Measurements from ENCODE around the gene GATA5.

GATA5 gene

GRCh38 chr20:62474604-62475026 is 1.2 kb downstream of the GATA5 start:
- H2AFZ ChIP-seq (ENCODE audit: low read depth, low read length, severe bottlenecking): no peak overlapping the region

GRCh38 chr20:62473717-62474603 is 1.8 kb downstream of the GATA5 start:
- Histone ChIP-seq H3K4me2 (ENCODE audit: low read depth, low read length, poor library complexity, severe bottlenecking) (no peak overlapping the region), H3K27ac (ENCODE audit: low read depth, low read length) (no peak overlapping the region), H3F3A (ENCODE audit: insufficient read depth) (no peaks in the 10 kb centered on the region), H4K20me1 (ENCODE audit: low read depth, low read length) (no peaks in the 10 kb centered on the region), H3K79me2 (ENCODE audit: insufficient read depth, low read length) (no peaks in the 10 kb centered on the region), H3K9ac (ENCODE audit: low read length) (no peak overlapping the region), H2AFZ (ENCODE audit: low read depth, low read length, severe bottlenecking) (no peak overlapping the region), H3K36me3 (ENCODE audit: low read length) (no peaks in the 10 kb centered on the region), H3K9me2 (replicated peaks; ENCODE audit: insufficient read depth, low read length) (no peaks in the 10 kb centered on the region), H3K27me3 (ENCODE audit: low read length) (no peaks in the 10 kb centered on the region), H3K9me3 (ENCODE audit: insufficient read depth, low read length) (no peaks in the 10 kb centered on the region), H3K4me3 (ENCODE audit: insufficient read depth, low read length, poor library complexity, severe bottlenecking) (no peak overlapping the region)
- TF ChIP-seq CTCF (IDR thresholded peaks at IDR 0.05; ENCODE audit: insufficient read depth, low read length, poor library complexity, severe bottlenecking) (no peak), EZH2phosphoT487 (conservative IDR thresholded peaks at IDR 0.05; ENCODE audit: low read length) (no peak)

More at GRCh38 chr20:62474604-62475026, 1.2 kb downstream of the GATA5 start:
- no peaks in the 10 kb centered on the region for H3K9me3 ChIP-seq (ENCODE audit: insufficient read depth, low read length)
- no peak overlapping the region for H3K4me2 ChIP-seq (ENCODE audit: low read depth, low read length, poor library complexity, severe bottlenecking)
- H4K20me1 ChIP-seq (ENCODE audit: low read depth, low read length): no peaks in the 10 kb centered on the region
- H3K9me2 ChIP-seq (replicated peaks; ENCODE audit: insufficient read depth, low read length): no peaks in the 10 kb centered on the region
- H3K27ac ChIP-seq (ENCODE audit: low read depth, low read length): no peak overlapping the region
- TF ChIP-seq EZH2phosphoT487 (conservative IDR thresholded peaks at IDR 0.05; ENCODE audit: low read length) (no peak), CTCF (IDR thresholded peaks at IDR 0.05; ENCODE audit: insufficient read depth, low read length, poor library complexity, severe bottlenecking) (no peak)
- H3K9ac ChIP-seq (ENCODE audit: low read length): no peak overlapping the region
- no peaks in the 10 kb centered on the region for H3K27me3 ChIP-seq (ENCODE audit: low read length)
- no peaks in the 10 kb centered on the region for H3K79me2 ChIP-seq (ENCODE audit: insufficient read depth, low read length)
- H3K4me3 ChIP-seq (ENCODE audit: insufficient read depth, low read length, poor library complexity, severe bottlenecking): no peak overlapping the region
- H3K36me3 ChIP-seq (ENCODE audit: low read length): no peaks in the 10 kb centered on the region
- H3F3A ChIP-seq (ENCODE audit: insufficient read depth): no peaks in the 10 kb centered on the region

- Histone ChIP-seq H4K20me1 (ENCODE audit: low read depth, low read length) (no peaks in the 10 kb centered on the region), H3K9me3 (ENCODE audit: insufficient read depth, low read length) (no peaks in the 10 kb centered on the region), H3K9me2 (replicated peaks; ENCODE audit: insufficient read depth, low read length) (no peaks in the 10 kb centered on the region), H3K79me2 (ENCODE audit: insufficient read depth, low read length) (no peaks in the 10 kb centered on the region), H3K4me2 (ENCODE audit: low read depth, low read length, poor library complexity, severe bottlenecking) (no peak overlapping the region), H3K4me3 (ENCODE audit: insufficient read depth, low read length, poor library complexity, severe bottlenecking) (no peak overlapping the region), H2AFZ (ENCODE audit: low read depth, low read length, severe bottlenecking) (no peak overlapping the region), H3K36me3 (ENCODE audit: low read length) (no peaks in the 10 kb centered on the region), H3K27me3 (ENCODE audit: low read length) (no peaks in the 10 kb centered on the region), H3K27ac (ENCODE audit: low read depth, low read length) (no peak overlapping the region), H3K9ac (ENCODE audit: low read length) (no peak overlapping the region), H3F3A (ENCODE audit: insufficient read depth) (no peaks in the 10 kb centered on the region)
- TF ChIP-seq CTCF (IDR thresholded peaks at IDR 0.05; ENCODE audit: insufficient read depth, low read length, poor library complexity, severe bottlenecking) (no peak), EZH2phosphoT487 (conservative IDR thresholded peaks at IDR 0.05; ENCODE audit: low read length) (no peak)
These were observed 2.7 kb downstream of the GATA5 start for GRCh38 chr20:62472941-62473585.

Data from SU-DHL-6 (cell line).